GM12878 (cell line): Measurements from ENCODE around the gene TPRX1.
"Not testable (repeated sequence)": the region's sequence is repeated elsewhere in the genome, so short reads cannot be mapped to it uniquely, and the experiment has no call there.

Experiments
- BRCA1 ChIP-seq: IDR thresholded peaks from 2 replicates; pipeline ENCODE4 v1.6.1; 2011; ENCODE audit warnings: low read depth, low read length, improper control_type of control experiment
- CREM ChIP-seq: IDR thresholded peaks from 2 replicates; pipeline ENCODE4 v1.6.1; 2014; ENCODE audit warnings: antibody characterized with exemption, low read depth
- MAX ChIP-seq: IDR thresholded peaks from 2 replicates; pipeline ENCODE4 v1.6.1; 2012; ENCODE audit warnings: low read depth, low read length, improper control_type of control experiment
- POLR2A ChIP-seq: IDR thresholded peaks from 2 replicates; pipeline ENCODE4 v1.6.1; 2011; ENCODE audit warnings: low read depth, mild to moderate bottlenecking, low read length
- RAD51 ChIP-seq: fragments of 450-650 bp; IDR thresholded peaks from 2 replicates; pipeline ENCODE4 v1.6.1; 2016; ENCODE audit warnings: moderate library complexity, mild to moderate bottlenecking, inconsistent platforms
- RFX5 ChIP-seq: IDR thresholded peaks from 2 replicates; pipeline ENCODE4 v1.6.1; 2011; ENCODE audit warnings: low read depth, low read length, improper control_type of control experiment
- SMC3 ChIP-seq: IDR thresholded peaks from 2 replicates; pipeline ENCODE4 v1.6.1; 2011; ENCODE audit warnings: low read length, improper control_type of control experiment, borderline replicate concordance
- TF ChIP-seq, protein P1 (sequence below), 3 experiments: IDR thresholded peaks in 2 of 3; conservative IDR thresholded peaks in 1 of 3; 2 replicates each; pipeline ENCODE4 v1.5.1; 2011; ENCODE audit warnings: low read depth in 3 of 3, low read length in 3 of 3, mild to moderate bottlenecking in 3 of 3, control low read depth in 2 of 3, moderate library complexity in 2 of 3, inconsistent platforms in 1 of 3, mixed read lengths in 1 of 3; ENCODE audit not compliant: control insufficient read depth in 2 of 3, insufficient read depth in 1 of 3; ENCODE audit errors: extremely low read depth in 1 of 3
- TF ChIP-seq, protein P2 (sequence below): IDR thresholded peaks from 2 replicates; pipeline ENCODE4 v1.6.1; 2012; ENCODE audit warnings: low read length, inconsistent platforms

DNA sequence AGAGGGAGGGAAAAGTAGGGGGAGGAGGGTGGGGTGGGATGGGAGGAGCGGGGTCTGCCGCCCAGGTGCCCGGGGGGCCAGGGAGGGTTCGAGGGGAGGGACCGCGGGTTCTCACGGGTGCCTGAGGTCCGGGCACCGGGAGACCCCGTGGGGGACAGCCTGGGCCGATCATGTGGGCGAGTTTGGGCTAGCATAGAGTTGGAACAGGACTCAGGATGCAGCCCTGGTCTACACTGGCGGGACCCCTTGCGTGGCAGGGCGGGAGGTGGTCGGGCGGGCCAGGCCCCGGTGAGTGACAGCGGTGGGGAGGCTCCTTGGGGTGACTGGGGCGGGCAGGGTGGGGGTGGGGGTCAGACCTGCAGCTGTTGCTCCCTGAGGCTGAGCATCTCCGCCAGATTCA, 1.2 kb downstream of the TPRX1 start:
- TF ChIP-seq, protein P1, sequence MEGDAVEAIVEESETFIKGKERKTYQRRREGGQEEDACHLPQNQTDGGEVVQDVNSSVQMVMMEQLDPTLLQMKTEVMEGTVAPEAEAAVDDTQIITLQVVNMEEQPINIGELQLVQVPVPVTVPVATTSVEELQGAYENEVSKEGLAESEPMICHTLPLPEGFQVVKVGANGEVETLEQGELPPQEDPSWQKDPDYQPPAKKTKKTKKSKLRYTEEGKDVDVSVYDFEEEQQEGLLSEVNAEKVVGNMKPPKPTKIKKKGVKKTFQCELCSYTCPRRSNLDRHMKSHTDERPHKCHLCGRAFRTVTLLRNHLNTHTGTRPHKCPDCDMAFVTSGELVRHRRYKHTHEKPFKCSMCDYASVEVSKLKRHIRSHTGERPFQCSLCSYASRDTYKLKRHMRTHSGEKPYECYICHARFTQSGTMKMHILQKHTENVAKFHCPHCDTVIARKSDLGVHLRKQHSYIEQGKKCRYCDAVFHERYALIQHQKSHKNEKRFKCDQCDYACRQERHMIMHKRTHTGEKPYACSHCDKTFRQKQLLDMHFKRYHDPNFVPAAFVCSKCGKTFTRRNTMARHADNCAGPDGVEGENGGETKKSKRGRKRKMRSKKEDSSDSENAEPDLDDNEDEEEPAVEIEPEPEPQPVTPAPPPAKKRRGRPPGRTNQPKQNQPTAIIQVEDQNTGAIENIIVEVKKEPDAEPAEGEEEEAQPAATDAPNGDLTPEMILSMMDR (IDR thresholded peaks at IDR 0.05 in 2 of 3, conservative IDR thresholded peaks at IDR 0.05 in 1 of 3; ENCODE audit: control insufficient read depth in 2 of 3, extremely low read depth in 1 of 3, insufficient read depth in 1 of 3, low read depth in 3 of 3, low read length in 3 of 3), result not testable (repeated sequence)
- not testable (repeated sequence) for TF ChIP-seq MAX, RAD51, SMC3, CREM, BRCA1, POLR2A, RFX5
- TF ChIP-seq, protein P2, sequence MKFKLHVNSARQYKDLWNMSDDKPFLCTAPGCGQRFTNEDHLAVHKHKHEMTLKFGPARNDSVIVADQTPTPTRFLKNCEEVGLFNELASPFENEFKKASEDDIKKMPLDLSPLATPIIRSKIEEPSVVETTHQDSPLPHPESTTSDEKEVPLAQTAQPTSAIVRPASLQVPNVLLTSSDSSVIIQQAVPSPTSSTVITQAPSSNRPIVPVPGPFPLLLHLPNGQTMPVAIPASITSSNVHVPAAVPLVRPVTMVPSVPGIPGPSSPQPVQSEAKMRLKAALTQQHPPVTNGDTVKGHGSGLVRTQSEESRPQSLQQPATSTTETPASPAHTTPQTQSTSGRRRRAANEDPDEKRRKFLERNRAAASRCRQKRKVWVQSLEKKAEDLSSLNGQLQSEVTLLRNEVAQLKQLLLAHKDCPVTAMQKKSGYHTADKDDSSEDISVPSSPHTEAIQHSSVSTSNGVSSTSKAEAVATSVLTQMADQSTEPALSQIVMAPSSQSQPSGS, result not testable (repeated sequence)
